ENCODE data around the gene DIPK1A.

GRCh38 chr1:92915547-92915946 lies 45.7 kb downstream of the DIPK1A start:
- TF ChIP-seq CTCF (IDR thresholded peaks at IDR 0.05; ENCODE audit: low read length) (no peak), EZH2 (optimal IDR thresholded peaks at IDR 0.05; ENCODE audit: low read depth, low read length) (no peak), EZH2phosphoT487 (IDR thresholded peaks at IDR 0.05; ENCODE audit: low read length) (no peak)
